Vagina (tissue), 2 donors: ENCODE measurements around the gene MICAL3. TPM values are rescaled to one million over a fixed set of nuclear protein-coding genes. Genes with fewer than 3 reads are reported as not detected.
"Not testable (repeated sequence)": the region's sequence is repeated elsewhere in the genome, so short reads cannot be mapped to it uniquely, and the experiment has no call there.

Experiments
- DNase-seq, 2 donors: peaks; one replicate each; pipeline ENCODE4 v3.0.0-alpha.2; 2017; ENCODE audit errors: extremely low spot score in 2 of 2
- H3K27ac ChIP-seq: fragments of 200-600 bp; sonication (generic); one replicate; pipeline ENCODE4 v1.5.1; 2019
- H3K27me3 ChIP-seq: fragments of 200-600 bp; sonication (generic); one replicate; pipeline ENCODE4 v1.5.1; 2019
- H3K36me3 ChIP-seq, 2 donors: fragments of 200-600 bp; sonication (generic); one replicate each; pipeline ENCODE4 v1.5.1; 2017 to 2019
- H3K4me1 ChIP-seq: fragments of 200-600 bp; sonication (generic); one replicate; pipeline ENCODE4 v1.5.1; 2019
- H3K4me3 ChIP-seq, 2 donors: fragments of 200-600 bp; sonication (generic); 1 replicate in 1 of 2; 2 replicates in 1 of 2; pipeline ENCODE4 v1.5.1; 2016 to 2019
- H3K9me3 ChIP-seq: fragments of 200-600 bp; sonication (generic); one replicate; pipeline ENCODE4 v1.5.1; 2019
- CTCF ChIP-seq, 3 experiments: fragments of 450-650 bp in 2 of 3; fragments of 200-600 bp in 1 of 3; sonication (generic) in 1 of 3; IDR thresholded peaks; one replicate each; pipeline ENCODE4 v1.5.1; 2017 to 2019; ENCODE audit warnings: antibody characterized with exemption in 3 of 3, mild to moderate bottlenecking in 2 of 3, moderate library complexity in 2 of 3
- POLR2A ChIP-seq, 2 donors: fragments of 450-650 bp; IDR thresholded peaks; one replicate each; pipeline ENCODE4 v1.6.1; 2017; ENCODE audit warnings: antibody characterized with exemption in 2 of 2, mild to moderate bottlenecking in 2 of 2, moderate library complexity in 2 of 2
- POLR2AphosphoS5 ChIP-seq, 2 donors: sonication (generic); formaldehyde crosslinking; IDR thresholded peaks; one replicate each; pipeline ENCODE4 v1.9.0; 2017; ENCODE audit warnings: antibody characterized with exemption in 2 of 2, mild to moderate bottlenecking in 2 of 2, low read depth in 1 of 2; ENCODE audit not compliant: insufficient read depth in 1 of 2
- intact Hi-C: fragments of 100-400 bp; cut with DNase I; formaldehyde crosslinking; loops from one replicate; pipeline ENCODE4 v1.15.1; 2023
- total RNA-seq: library from RNA; depleted of rRNA; stranded (reverse); fragments of >200 nt; gene quantifications from one replicate; pipeline ENCODE4 v1.2.3, GENCODE V29; 2016

The MICAL3 gene
- total RNA-seq, 1 donor from 2014 or later, result 35.1 TPM

- no peak for DNase-seq
- Histone ChIP-seq H3K4me1 (peaks cover 10% of the 10 kb centered on the region), H3K4me3 (no peak overlapping the region), H3K27ac (peak overlapping the region; percentile 78), H3K27me3 (no peaks in the 10 kb centered on the region), H3K9me3 (no peaks in the 10 kb centered on the region), H3K36me3 (no peaks in the 10 kb centered on the region)
- intact Hi-C loops, result no loop called here
- TF ChIP-seq POLR2A (IDR thresholded peaks at IDR 0.05) (no peak), CTCF (IDR thresholded peaks at IDR 0.05) (no peak), POLR2AphosphoS5 (IDR thresholded peaks at IDR 0.05; ENCODE audit: insufficient read depth in 1 of 2, low read depth in 1 of 2) (no peak)
Observed at GRCh38 chr22:18067548-18068341, 43.4 kb upstream of the MICAL3 start.

- Histone ChIP-seq H3K4me1 (peaks cover 10% of the 10 kb centered on the region), H3K27me3 (no peaks in the 10 kb centered on the region), H3K36me3 (no peaks in the 10 kb centered on the region), H3K9me3 (no peaks in the 10 kb centered on the region), H3K27ac (peak overlapping the region; percentile 78), H3K4me3 (no peak overlapping the region)
- DNase-seq, result no peak
- no peak for TF ChIP-seq POLR2AphosphoS5 (IDR thresholded peaks at IDR 0.05; ENCODE audit: insufficient read depth in 1 of 2, low read depth in 1 of 2)
- TF ChIP-seq CTCF (IDR thresholded peaks at IDR 0.05), result no peak
- TF ChIP-seq POLR2A (IDR thresholded peaks at IDR 0.05), result no peak
- intact Hi-C loops, result no loop called here
Observed at GRCh38 chr22:18067121-18067520, 42.8 kb upstream of the MICAL3 start.

GRCh38 chr22:18066181-18066859 is 42.0 kb upstream of the MICAL3 start:
- intact Hi-C loops, result no loop called here

GRCh38 chr22:18065256-18065655 is 40.9 kb upstream of the MICAL3 start:
- TF ChIP-seq CTCF (IDR thresholded peaks at IDR 0.05), result no peak
- no peak for TF ChIP-seq POLR2AphosphoS5 (IDR thresholded peaks at IDR 0.05; ENCODE audit: insufficient read depth in 1 of 2, low read depth in 1 of 2)
- no peak for TF ChIP-seq POLR2A (IDR thresholded peaks at IDR 0.05)
- no peak for DNase-seq
- H3K27ac ChIP-seq, result no peak overlapping the region

More at GRCh38 chr22:18066181-18066859, 42.0 kb upstream of the MICAL3 start:
- TF ChIP-seq CTCF (IDR thresholded peaks at IDR 0.05) (no peak), POLR2AphosphoS5 (IDR thresholded peaks at IDR 0.05; ENCODE audit: insufficient read depth in 1 of 2, low read depth in 1 of 2) (no peak), POLR2A (IDR thresholded peaks at IDR 0.05) (no peak)
- Histone ChIP-seq H3K36me3 (no peaks in the 10 kb centered on the region), H3K4me3 (no peak overlapping the region), H3K27me3 (no peaks in the 10 kb centered on the region), H3K27ac (peak overlapping the region; percentile 78), H3K4me1 (peaks cover 10% of the 10 kb centered on the region), H3K9me3 (no peaks in the 10 kb centered on the region)
- no peak for DNase-seq

GRCh38 chr22:18064636-18065035 is 40.3 kb upstream of the MICAL3 start:
- H3K9me3 ChIP-seq, result no peaks in the 10 kb centered on the region
- H3K4me1 ChIP-seq, result peaks cover 10% of the 10 kb centered on the region
- no peak for DNase-seq
- H3K27ac ChIP-seq, result no peak overlapping the region
- intact Hi-C loops, result no loop called here
- no peak for TF ChIP-seq POLR2AphosphoS5 (IDR thresholded peaks at IDR 0.05; ENCODE audit: insufficient read depth in 1 of 2, low read depth in 1 of 2)
- no peak for TF ChIP-seq POLR2A (IDR thresholded peaks at IDR 0.05)
- TF ChIP-seq CTCF (IDR thresholded peaks at IDR 0.05), result no peak
- no peaks in the 10 kb centered on the region for H3K27me3 ChIP-seq
- no peak overlapping the region for H3K4me3 ChIP-seq
- no peaks in the 10 kb centered on the region for H3K36me3 ChIP-seq

More at GRCh38 chr22:18065256-18065655, 40.9 kb upstream of the MICAL3 start:
- peaks cover 10% of the 10 kb centered on the region for H3K4me1 ChIP-seq
- no peaks in the 10 kb centered on the region for H3K36me3 ChIP-seq
- H3K4me3 ChIP-seq, result no peak overlapping the region
- H3K27me3 ChIP-seq, result no peaks in the 10 kb centered on the region
- H3K9me3 ChIP-seq, result no peaks in the 10 kb centered on the region
- intact Hi-C loops, result no loop called here

- H3K9me3 ChIP-seq, intact Hi-C loops, DNase-seq, H3K27me3 ChIP-seq, H3K36me3 ChIP-seq, H3K4me1 ChIP-seq, H3K4me3 ChIP-seq: not testable (repeated sequence)
- H3K27ac ChIP-seq, result peak overlapping the region; percentile 55
Observed at GRCh38 chr22:18063715-18064114, 39.4 kb upstream of the MICAL3 start.
